ENCODE data around the gene AEBP1.
A peak's percentile ranks its signal among the peaks of the same experiment; 100 is the strongest.

The AEBP1 gene

GRCh38 chr7:44061645-44062179, 42.4 kb upstream of the AEBP1 start:
- H3K36me3 ChIP-seq (ENCODE audit: control insufficient read depth, insufficient read depth, low read length): peaks cover 60% of the 10 kb centered on the region
- no peak overlapping the region for H3K4me3 ChIP-seq (ENCODE audit: insufficient read depth, low read depth, low read length, poor library complexity, severe bottlenecking)
- no peaks in the 10 kb centered on the region for H3K9me3 ChIP-seq (ENCODE audit: control insufficient read depth, low read length)
- H3K27ac ChIP-seq (ENCODE audit: insufficient read depth, low read length, poor library complexity, severe bottlenecking): no peak overlapping the region
- DNase-seq: no peak
- H3K4me1 ChIP-seq (ENCODE audit: control insufficient read depth, insufficient read depth, low read length, poor library complexity, severe bottlenecking): peaks cover 13% of the 10 kb centered on the region
- no peaks in the 10 kb centered on the region for H3K27me3 ChIP-seq (replicated peaks; ENCODE audit: control insufficient read depth, insufficient read depth, low read length, poor library complexity, severe bottlenecking)

DNA sequence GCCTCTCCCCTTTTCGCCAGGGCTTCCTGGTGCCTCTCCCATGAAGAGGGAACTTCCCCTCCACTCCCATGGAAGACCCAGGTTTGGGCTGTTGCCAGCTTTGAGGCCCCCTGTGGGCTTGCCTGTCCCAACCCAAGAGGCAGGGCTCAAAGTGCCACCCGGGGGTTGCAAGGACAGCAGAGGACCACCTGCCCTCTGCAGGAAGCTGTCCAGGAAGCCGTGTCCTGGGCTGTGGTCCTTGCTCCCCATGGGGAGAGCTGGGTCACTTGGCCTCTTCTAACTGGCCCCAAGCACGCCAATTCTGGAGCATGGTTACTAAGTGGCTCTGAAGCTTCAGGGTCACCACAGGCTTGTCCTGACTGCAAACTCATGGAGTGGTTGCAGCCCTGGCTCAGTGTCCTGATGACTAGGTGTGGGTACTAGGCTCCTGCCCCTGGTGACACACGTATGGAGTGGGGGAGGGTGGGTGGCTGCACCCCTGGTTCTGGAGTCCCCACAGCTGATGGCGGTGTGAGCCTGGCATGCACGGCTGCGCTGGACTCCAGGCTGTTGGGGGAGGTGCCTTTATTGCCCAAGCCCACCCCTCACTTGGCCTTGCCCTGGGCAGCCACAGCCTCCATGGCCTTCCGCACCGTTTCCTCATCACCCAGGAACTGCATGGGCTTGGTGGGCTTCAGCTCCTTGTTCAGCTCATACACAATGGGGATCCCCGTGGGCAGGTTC, 41.8 kb upstream of the AEBP1 start:
- Histone ChIP-seq H3K36me3 (ENCODE audit: control insufficient read depth, insufficient read depth, low read length) (peaks cover 54% of the 10 kb centered on the region), H3K27me3 (replicated peaks; ENCODE audit: control insufficient read depth, insufficient read depth, low read length, poor library complexity, severe bottlenecking) (no peaks in the 10 kb centered on the region), H3K4me1 (ENCODE audit: control insufficient read depth, insufficient read depth, low read length, poor library complexity, severe bottlenecking) (peaks cover 13% of the 10 kb centered on the region), H3K9me3 (ENCODE audit: control insufficient read depth, low read length) (no peaks in the 10 kb centered on the region), H3K27ac (ENCODE audit: insufficient read depth, low read length, poor library complexity, severe bottlenecking) (no peak overlapping the region), H3K4me3 (ENCODE audit: insufficient read depth, low read depth, low read length, poor library complexity, severe bottlenecking) (no peak overlapping the region)
- no peak for DNase-seq

DNA sequence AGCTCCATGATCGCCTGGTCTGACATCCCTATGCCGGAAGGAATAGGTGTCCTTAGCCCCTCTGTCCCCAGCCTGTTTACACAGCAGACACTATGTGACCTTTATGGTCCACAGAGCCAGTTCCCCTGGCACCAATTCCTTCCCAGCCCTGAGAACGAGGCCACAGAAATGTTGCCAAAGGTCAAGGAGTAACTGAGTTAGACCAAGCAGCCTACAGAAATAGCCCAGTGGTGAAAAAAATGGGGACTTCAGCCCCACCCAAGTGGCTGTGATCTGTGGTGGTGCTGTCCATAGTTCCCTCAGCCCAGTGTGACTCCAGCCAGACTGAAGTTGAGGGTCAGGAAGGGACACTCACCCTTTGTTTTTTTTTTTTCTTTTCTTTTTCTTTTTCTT, 41.2 kb upstream of the AEBP1 start:
- H3K4me1 ChIP-seq (ENCODE audit: control insufficient read depth, insufficient read depth, low read length, poor library complexity, severe bottlenecking): peaks cover 13% of the 10 kb centered on the region
- no peaks in the 10 kb centered on the region for H3K27me3 ChIP-seq (replicated peaks; ENCODE audit: control insufficient read depth, insufficient read depth, low read length, poor library complexity, severe bottlenecking)
- no peak overlapping the region for H3K27ac ChIP-seq (ENCODE audit: insufficient read depth, low read length, poor library complexity, severe bottlenecking)
- no peaks in the 10 kb centered on the region for H3K9me3 ChIP-seq (ENCODE audit: control insufficient read depth, low read length)
- H3K36me3 ChIP-seq (ENCODE audit: control insufficient read depth, insufficient read depth, low read length): peaks cover 48% of the 10 kb centered on the region
- H3K4me3 ChIP-seq (ENCODE audit: insufficient read depth, low read depth, low read length, poor library complexity, severe bottlenecking): no peak overlapping the region
- no peak for DNase-seq

- no peak for DNase-seq
- Histone ChIP-seq H3K27ac (ENCODE audit: insufficient read depth, low read length, poor library complexity, severe bottlenecking) (no peak overlapping the region), H3K4me3 (ENCODE audit: insufficient read depth, low read depth, low read length, poor library complexity, severe bottlenecking) (no peak overlapping the region)
Observed at GRCh38 chr7:44063547-44063893, 40.6 kb upstream of the AEBP1 start.

DNA sequence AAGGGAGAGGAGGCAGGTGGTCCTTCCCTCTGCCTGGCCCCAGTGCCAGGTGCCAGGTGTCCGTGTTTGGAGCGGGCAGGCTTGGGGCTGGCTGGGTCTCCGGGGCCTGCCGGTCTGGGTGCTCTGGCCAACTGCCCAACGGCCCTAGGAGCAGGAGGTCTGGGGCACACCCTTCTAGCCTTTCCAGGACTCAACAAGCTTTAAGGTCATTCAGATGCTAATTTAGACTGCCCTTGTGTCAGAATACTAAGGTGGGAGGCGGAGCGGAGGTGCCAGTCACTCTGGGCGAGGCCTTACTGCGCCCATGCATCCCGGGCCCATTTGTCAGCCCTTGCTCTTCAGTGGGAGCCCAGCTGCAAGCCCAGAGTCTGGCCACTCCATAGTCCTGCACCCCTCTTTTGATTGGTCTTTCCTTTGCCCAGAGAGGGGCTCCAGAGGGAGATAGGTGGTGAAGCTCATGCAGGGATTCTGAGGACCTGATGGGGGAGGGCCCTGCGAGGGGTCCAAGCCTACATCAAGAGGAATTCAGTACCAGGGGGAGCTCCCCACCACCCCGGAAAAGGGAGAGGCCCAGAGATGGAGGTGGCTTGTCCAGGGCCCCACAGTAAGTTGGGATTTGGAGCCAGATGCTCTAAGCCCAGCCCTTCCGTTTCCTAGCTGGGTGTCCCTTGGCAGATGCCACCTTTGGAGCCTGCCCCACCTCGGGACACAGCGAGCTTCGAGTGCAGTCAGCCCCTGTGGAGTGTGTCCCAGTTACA, 40.1 kb upstream of the AEBP1 start:
- H3K4me1 ChIP-seq (ENCODE audit: control insufficient read depth, insufficient read depth, low read length, poor library complexity, severe bottlenecking): peaks cover 13% of the 10 kb centered on the region
- H3K27ac ChIP-seq (ENCODE audit: insufficient read depth, low read length, poor library complexity, severe bottlenecking): peak overlapping the region; percentile 11
- no peaks in the 10 kb centered on the region for H3K27me3 ChIP-seq (replicated peaks; ENCODE audit: control insufficient read depth, insufficient read depth, low read length, poor library complexity, severe bottlenecking)
- H3K4me3 ChIP-seq (ENCODE audit: insufficient read depth, low read depth, low read length, poor library complexity, severe bottlenecking): no peak overlapping the region
- peaks cover 37% of the 10 kb centered on the region for H3K36me3 ChIP-seq (ENCODE audit: control insufficient read depth, insufficient read depth, low read length)
- DNase-seq: no peak
- no peaks in the 10 kb centered on the region for H3K9me3 ChIP-seq (ENCODE audit: control insufficient read depth, low read length)

More at GRCh38 chr7:44063547-44063893, 40.6 kb upstream of the AEBP1 start:
- Histone ChIP-seq H3K9me3 (ENCODE audit: control insufficient read depth, low read length) (no peaks in the 10 kb centered on the region), H3K4me1 (ENCODE audit: control insufficient read depth, insufficient read depth, low read length, poor library complexity, severe bottlenecking) (peaks cover 13% of the 10 kb centered on the region), H3K27me3 (replicated peaks; ENCODE audit: control insufficient read depth, insufficient read depth, low read length, poor library complexity, severe bottlenecking) (no peaks in the 10 kb centered on the region), H3K36me3 (ENCODE audit: control insufficient read depth, insufficient read depth, low read length) (peaks cover 42% of the 10 kb centered on the region)

DNA sequence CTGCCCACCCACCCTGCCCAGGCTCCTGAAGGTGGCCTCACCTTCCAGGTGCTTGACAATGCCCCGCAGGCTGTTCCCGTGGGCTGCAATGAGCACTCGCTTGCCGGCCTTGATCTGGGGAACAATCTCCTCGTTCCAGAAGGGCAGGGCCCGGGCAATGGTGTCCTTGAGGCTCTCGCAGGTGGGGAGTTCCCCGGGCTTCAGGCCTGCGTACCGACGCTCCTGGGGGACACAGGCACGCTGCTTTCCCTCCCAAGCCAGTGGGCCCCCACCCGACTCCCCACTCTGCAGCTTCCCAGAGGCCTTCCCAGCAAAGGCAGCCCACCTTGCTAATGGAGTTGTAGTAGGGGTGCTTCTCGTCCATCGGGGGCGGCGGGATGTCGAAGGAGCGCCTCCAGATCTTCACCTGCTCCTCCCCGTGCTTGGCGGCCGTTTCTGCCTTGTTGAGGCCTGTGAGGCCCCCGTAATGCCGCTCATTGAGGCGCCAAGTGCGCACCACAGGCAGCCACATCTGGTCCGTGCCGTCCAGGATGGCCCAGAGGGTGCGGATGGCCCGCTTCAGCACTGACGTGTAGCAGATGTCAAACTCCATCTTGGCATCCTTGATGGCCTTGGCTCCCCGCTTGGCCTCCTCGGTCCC, 39.2 kb upstream of the AEBP1 start:
- Histone ChIP-seq H3K4me3 (ENCODE audit: insufficient read depth, low read depth, low read length, poor library complexity, severe bottlenecking) (no peak overlapping the region), H3K9me3 (ENCODE audit: control insufficient read depth, low read length) (no peaks in the 10 kb centered on the region), H3K27ac (ENCODE audit: insufficient read depth, low read length, poor library complexity, severe bottlenecking) (no peak overlapping the region), H3K4me1 (ENCODE audit: control insufficient read depth, insufficient read depth, low read length, poor library complexity, severe bottlenecking) (peaks cover 13% of the 10 kb centered on the region), H3K27me3 (replicated peaks; ENCODE audit: control insufficient read depth, insufficient read depth, low read length, poor library complexity, severe bottlenecking) (no peaks in the 10 kb centered on the region), H3K36me3 (ENCODE audit: control insufficient read depth, insufficient read depth, low read length) (peaks cover 28% of the 10 kb centered on the region)
- no peak for DNase-seq

- H3K27me3 ChIP-seq (replicated peaks; ENCODE audit: control insufficient read depth, insufficient read depth, low read length, poor library complexity, severe bottlenecking): no peaks in the 10 kb centered on the region
- DNase-seq: no peak
- H3K9me3 ChIP-seq (ENCODE audit: control insufficient read depth, low read length): no peaks in the 10 kb centered on the region
- no peak within 1 kb of the TSS for H3K4me3 ChIP-seq (ENCODE audit: insufficient read depth, low read depth, low read length, poor library complexity, severe bottlenecking)
- peaks cover 13% of the 10 kb centered on the region for H3K4me1 ChIP-seq (ENCODE audit: control insufficient read depth, insufficient read depth, low read length, poor library complexity, severe bottlenecking)
- H3K27ac ChIP-seq (ENCODE audit: insufficient read depth, low read length, poor library complexity, severe bottlenecking): peak within 1 kb of the TSS; percentile 11
- H3K36me3 ChIP-seq (ENCODE audit: control insufficient read depth, insufficient read depth, low read length): peaks cover 22% of the 10 kb centered on the region
Observed at GRCh38 chr7:44065431-44066110, 38.6 kb upstream of the AEBP1 start, which contains the start of gene PGAM2. PGAM2 (minus strand) TSS chr7:44065567; CDS start chr7:44065529, 38 bp downstream.

- Histone ChIP-seq H3K9me3 (ENCODE audit: control insufficient read depth, low read length) (no peaks in the 10 kb centered on the region), H3K36me3 (ENCODE audit: control insufficient read depth, insufficient read depth, low read length) (peaks cover 17% of the 10 kb centered on the region), H3K27me3 (replicated peaks; ENCODE audit: control insufficient read depth, insufficient read depth, low read length, poor library complexity, severe bottlenecking) (no peaks in the 10 kb centered on the region), H3K27ac (ENCODE audit: insufficient read depth, low read length, poor library complexity, severe bottlenecking) (no peak overlapping the region), H3K4me3 (ENCODE audit: insufficient read depth, low read depth, low read length, poor library complexity, severe bottlenecking) (no peak overlapping the region), H3K4me1 (ENCODE audit: control insufficient read depth, insufficient read depth, low read length, poor library complexity, severe bottlenecking) (peaks cover 13% of the 10 kb centered on the region)
- no peak for DNase-seq
Observed at GRCh38 chr7:44066111-44066460, 38.1 kb upstream of the AEBP1 start.

DNA sequence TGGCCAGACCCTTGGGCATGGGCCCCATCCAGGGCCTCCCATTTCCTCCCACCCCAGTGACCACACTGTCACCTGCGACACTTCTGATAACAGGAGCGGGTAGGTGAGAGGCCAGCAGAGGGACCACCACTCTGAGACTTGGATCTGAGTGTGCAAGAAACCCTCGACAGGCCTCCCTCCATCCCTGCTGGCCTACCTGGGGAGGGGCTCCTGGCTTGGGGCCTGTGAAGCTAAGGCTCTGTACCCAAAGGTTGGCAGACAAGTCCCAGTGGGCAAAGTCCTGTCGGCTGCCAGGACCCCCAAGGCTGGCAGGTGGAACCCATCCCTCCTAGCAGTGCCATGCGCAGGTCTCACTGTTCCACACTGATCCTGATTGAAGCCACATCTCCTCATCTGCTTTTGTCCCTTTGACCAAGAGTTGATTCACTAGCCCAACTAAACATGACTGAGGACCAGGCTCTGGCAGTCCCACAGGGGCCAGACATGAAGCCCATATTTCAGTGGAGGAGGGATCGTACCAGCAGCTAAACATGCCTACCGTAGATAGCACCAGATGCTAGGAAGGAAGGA, 37.6 kb upstream of the AEBP1 start:
- no peaks in the 10 kb centered on the region for H3K9me3 ChIP-seq (ENCODE audit: control insufficient read depth, low read length)
- H3K36me3 ChIP-seq (ENCODE audit: control insufficient read depth, insufficient read depth, low read length): peaks cover 12% of the 10 kb centered on the region
- no peak overlapping the region for H3K4me3 ChIP-seq (ENCODE audit: insufficient read depth, low read depth, low read length, poor library complexity, severe bottlenecking)
- no peak overlapping the region for H3K27ac ChIP-seq (ENCODE audit: insufficient read depth, low read length, poor library complexity, severe bottlenecking)
- H3K27me3 ChIP-seq (replicated peaks; ENCODE audit: control insufficient read depth, insufficient read depth, low read length, poor library complexity, severe bottlenecking): no peaks in the 10 kb centered on the region
- DNase-seq: no peak
- H3K4me1 ChIP-seq (ENCODE audit: control insufficient read depth, insufficient read depth, low read length, poor library complexity, severe bottlenecking): peaks cover 13% of the 10 kb centered on the region
